Activated CD8-positive, alpha-beta memory T cell treated with anti-CD3 and anti-CD28 coated beads, Interleukin-2, amount 10 ng/mL, durations not matched to agents 7 days and 5 days (primary cell): ENCODE data around the gene DIP2C. TPM values are rescaled to one million over a fixed set of nuclear protein-coding genes. Genes with fewer than 3 reads are reported as not detected.
A peak's percentile ranks its signal among the peaks of the same experiment; 100 is the strongest.
"Not testable (repeated sequence)": the region's sequence is repeated elsewhere in the genome, so short reads cannot be mapped to it uniquely, and the experiment has no call there.

Source experiments
- ATAC-seq: fragments of 150-1000 bp; cut with Tn5 transposase; one replicate; pipeline ENCODE4 v1.10.0; 2021; ENCODE audit warnings: moderate library complexity
- CTCF ChIA-PET: fragments of 350-600 bp; sonication (Branson Sonifier 250); formaldehyde crosslinking; loops from one replicate; lab custom pipeline; 2021; ENCODE audit warnings: antibody characterized with exemption; lab: Charles Lee
- DNase-seq: peaks from one replicate; pipeline ENCODE4 v3.0.0-alpha.2; 2020
- H3K27ac Mint-ChIP-seq: one replicate; pipeline ENCODE4 v1.8.0; 2021; ENCODE audit warnings: mild to moderate bottlenecking, mixed read lengths
- H3K27me3 Mint-ChIP-seq: one replicate; pipeline ENCODE4 v1.8.0; 2021; ENCODE audit warnings: mixed read lengths
- H3K36me3 Mint-ChIP-seq: one replicate; pipeline ENCODE4 v1.8.0; 2021; ENCODE audit warnings: mild to moderate bottlenecking, mixed read lengths
- H3K4me1 Mint-ChIP-seq: one replicate; pipeline ENCODE4 v1.8.0; 2021; ENCODE audit warnings: mixed read lengths
- H3K4me3 Mint-ChIP-seq: one replicate; pipeline ENCODE4 v1.8.0; 2021; ENCODE audit warnings: mild to moderate bottlenecking, moderate library complexity, mixed read lengths
- H3K9me3 Mint-ChIP-seq: one replicate; pipeline ENCODE4 v1.8.0; 2022; ENCODE audit warnings: low read depth, mixed read lengths
- total RNA-seq, 2 experiments: library from RNA; stranded (reverse); gene quantifications; one replicate each; pipeline ENCODE4 v1.2.3, GENCODE V29; 2021

DIP2C gene
- total RNA-seq, 2 experiments from 2014 or later: 0.26 to 0.99 TPM

DNA sequence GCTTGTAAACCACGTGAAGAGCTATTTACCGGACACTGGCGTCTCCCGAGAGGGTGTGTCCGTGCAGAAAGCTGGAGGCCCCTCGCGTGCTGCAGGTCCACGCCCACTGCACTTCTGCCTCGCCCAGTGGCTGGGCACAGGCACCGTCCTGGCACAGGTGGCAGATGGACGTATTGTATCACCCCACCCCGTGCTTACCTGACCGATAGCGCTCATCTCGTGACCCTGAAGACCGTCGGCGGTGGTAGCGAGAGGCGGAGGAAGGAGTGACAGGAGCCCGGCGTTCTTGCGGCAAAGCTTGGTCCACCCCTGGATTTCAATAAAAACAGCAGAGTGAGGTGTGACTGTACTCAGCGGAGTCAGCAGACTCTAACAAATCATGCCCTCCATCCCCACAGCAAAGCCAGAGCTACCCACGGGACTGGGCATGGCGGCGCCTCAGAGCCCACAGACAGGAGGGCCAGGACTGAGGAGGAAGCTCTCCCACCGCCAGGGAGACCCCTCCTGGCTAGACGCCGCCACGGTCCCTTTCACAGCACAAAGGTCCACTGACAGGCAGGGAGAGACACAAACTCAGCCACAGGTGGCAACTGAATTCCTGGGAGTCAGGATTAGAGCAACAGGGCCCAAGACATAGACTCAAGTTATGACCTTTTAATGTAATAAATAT, 217.1 kb downstream of the DIP2C start:
- Mint-ChIP-seq H3K36me3 (peaks cover 3% of the 10 kb centered on the region), H3K4me3 (no peak overlapping the region), H3K4me1 (peaks cover 12% of the 10 kb centered on the region), H3K9me3 (peaks cover 3% of the 10 kb centered on the region), H3K27ac (no peak overlapping the region), H3K27me3 (peaks cover 2% of the 10 kb centered on the region)
- ATAC-seq: no peak
- CTCF ChIA-PET: no interaction called here
- DNase-seq: no peak

DNA sequence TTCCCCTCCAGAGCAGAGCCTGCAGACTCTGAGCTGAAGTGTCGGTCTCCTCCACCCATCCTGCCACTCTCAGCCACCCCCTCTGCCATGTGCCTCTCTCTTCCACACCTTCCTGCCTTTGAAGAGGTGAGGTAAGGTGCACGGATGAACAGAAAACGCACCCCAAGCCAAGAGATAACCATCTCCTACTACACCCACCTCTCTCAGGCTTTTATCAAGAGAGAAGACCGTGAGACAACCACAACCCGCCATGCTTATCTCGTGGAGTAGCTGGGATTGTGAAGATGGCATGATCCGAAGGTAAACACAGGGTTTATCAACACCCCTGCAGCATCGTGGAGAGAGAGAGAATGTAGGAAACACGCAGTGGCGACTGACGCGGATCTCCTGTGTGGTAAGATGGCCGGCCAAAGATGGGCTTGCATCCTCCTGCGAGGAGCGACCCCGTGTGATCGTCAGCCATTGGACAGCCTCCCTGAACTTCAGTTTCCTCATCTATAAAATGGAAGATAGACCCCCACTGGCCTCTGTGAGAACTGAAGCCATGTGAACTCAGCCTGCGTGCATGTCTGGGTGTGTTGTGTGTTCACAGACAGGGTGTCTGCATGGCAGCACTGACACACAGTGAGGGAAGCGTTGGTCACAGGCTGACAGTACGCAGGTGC, 219.0 kb downstream of the DIP2C start:
- H3K9me3 Mint-ChIP-seq: no peaks in the 10 kb centered on the region
- CTCF ChIA-PET: no interaction called here
- no peaks in the 10 kb centered on the region for H3K36me3 Mint-ChIP-seq
- H3K27me3 Mint-ChIP-seq: peaks cover 2% of the 10 kb centered on the region
- ATAC-seq: peak; percentile 76
- DNase-seq: peak; percentile 56
- peaks cover 10% of the 10 kb centered on the region for H3K4me1 Mint-ChIP-seq
- no peak overlapping the region for H3K27ac Mint-ChIP-seq
- peak overlapping the region; percentile 33 for H3K4me3 Mint-ChIP-seq

DNA sequence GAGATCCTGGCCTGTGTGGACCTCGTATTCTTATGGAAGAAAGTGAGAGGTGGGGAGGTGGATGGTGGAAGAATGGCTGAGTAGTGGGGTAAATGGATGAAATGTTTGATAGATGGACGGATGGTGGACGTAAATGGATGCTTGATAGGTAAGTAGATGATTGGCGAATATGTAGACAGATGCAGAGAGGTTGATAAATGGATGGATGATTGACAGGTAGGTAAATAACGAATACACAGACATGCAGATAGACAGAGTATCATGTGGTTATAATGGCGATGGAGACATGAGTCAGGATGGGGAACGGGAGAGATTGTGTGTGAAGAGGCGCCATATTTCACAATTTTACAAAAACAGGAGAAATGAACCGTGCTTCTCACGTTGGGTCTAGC, 219.5 kb downstream of the DIP2C start:
- Mint-ChIP-seq H3K9me3 (no peaks in the 10 kb centered on the region), H3K4me3 (no peak overlapping the region), H3K27me3 (peaks cover 2% of the 10 kb centered on the region), H3K36me3 (no peaks in the 10 kb centered on the region), H3K27ac (no peak overlapping the region), H3K4me1 (peaks cover 10% of the 10 kb centered on the region)
- CTCF ChIA-PET: no interaction called here
- DNase-seq: no peak
- ATAC-seq: no peak

DNA sequence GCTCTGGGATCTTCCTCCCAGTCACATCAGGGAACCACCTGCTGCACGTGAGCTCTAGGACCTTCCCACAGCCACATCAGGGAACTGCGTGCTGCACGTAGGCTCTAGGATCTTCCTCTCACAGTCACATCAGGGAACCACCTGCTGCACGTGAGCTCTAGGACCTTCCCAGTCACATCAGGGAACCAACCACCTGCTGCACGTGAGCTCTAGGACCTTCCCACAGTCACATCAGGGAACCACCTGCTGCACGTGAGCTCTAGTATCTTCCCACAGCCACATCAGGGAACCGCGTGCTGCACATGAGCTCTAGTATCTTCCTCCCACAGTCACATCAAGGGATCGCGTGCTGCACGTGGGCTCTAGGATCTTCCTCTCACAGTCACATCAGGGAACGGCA, 229.7 kb downstream of the DIP2C start:
- H3K9me3 Mint-ChIP-seq: no peaks in the 10 kb centered on the region
- peaks cover 41% of the 10 kb centered on the region for H3K27me3 Mint-ChIP-seq
- H3K4me3 Mint-ChIP-seq: no peak overlapping the region
- no peak overlapping the region for H3K27ac Mint-ChIP-seq
- no peaks in the 10 kb centered on the region for H3K36me3 Mint-ChIP-seq
- DNase-seq (no peak), ATAC-seq (no peak)
- no peaks in the 10 kb centered on the region for H3K4me1 Mint-ChIP-seq
- CTCF ChIA-PET: interaction anchor here (0.6 kb wide), 1 partner anchor 9 kb away, joined by 3 read pairs; no protein-coding TSS in a partner anchor

DNA sequence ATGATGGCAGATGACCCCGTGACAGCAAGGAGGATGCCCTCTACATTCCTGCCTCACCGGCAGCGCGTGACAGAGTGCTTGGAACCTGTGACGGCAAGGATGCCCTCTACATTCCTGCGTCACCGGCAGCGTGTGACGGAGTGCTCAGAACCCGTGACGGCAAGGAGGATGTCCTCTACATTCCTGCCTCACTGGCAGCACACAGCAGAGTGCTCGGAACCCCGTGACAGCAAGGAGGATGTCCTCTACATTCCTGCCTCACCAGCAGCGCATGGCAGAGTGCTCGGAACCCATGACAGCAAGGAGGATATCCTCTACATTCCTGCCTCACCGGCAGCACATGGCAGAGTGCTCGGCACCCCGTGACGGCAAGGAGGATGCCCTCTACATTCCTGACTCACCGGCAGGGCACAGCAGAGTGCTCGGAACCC, 231.0 kb downstream of the DIP2C start:
- Mint-ChIP-seq H3K4me1 (no peaks in the 10 kb centered on the region), H3K9me3 (no peaks in the 10 kb centered on the region), H3K27me3 (peaks cover 40% of the 10 kb centered on the region), H3K27ac (no peak overlapping the region), H3K4me3 (no peak overlapping the region), H3K36me3 (no peaks in the 10 kb centered on the region)
- CTCF ChIA-PET: no interaction called here
- DNase-seq (no peak), ATAC-seq (no peak)

DNA sequence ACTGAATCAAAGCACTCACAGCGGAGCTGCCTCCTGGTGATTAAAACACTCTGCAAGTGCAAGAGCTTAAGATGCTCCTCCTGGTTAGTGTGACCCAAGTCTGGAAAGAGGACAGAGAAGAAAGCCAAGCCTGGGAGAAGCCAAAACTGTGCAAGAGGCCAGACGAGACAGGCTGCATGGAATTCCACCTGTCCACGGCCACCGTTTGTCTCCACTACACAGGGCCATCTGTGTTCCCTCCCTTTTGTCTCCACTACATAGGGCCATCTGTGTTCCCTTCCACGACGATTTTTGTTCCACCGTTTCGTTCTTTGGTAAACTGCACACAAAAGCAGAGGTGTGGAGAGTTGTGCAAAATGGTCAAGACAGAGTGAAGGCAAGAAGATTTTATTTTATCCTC, 233.0 kb downstream of the DIP2C start:
- no peaks in the 10 kb centered on the region for H3K36me3 Mint-ChIP-seq
- H3K9me3 Mint-ChIP-seq: no peaks in the 10 kb centered on the region
- peaks cover 43% of the 10 kb centered on the region for H3K27me3 Mint-ChIP-seq
- no peak overlapping the region for H3K27ac Mint-ChIP-seq
- CTCF ChIA-PET: no interaction called here
- H3K4me1 Mint-ChIP-seq: peaks cover 5% of the 10 kb centered on the region
- no peak for DNase-seq
- H3K4me3 Mint-ChIP-seq: no peak overlapping the region
- no peak for ATAC-seq

DNA sequence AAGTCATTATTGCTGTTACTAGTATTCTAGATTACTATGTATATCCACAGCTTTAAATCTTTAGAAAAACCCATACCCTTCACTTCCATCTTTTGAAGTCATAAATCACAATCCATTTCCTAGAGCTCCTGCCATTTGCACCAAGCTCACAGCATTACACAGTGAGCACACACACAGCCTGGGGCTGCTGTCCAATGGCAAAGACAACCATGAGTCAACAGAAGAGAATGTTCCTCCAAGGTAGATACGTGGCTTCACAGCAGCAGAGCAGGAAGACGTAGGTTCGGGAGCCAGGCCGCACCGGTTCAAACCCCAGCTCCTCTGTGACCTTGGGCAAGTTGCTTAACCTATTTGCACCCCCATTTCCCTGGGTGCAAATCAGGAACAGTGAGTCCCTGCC, 234.6 kb downstream of the DIP2C start:
- H3K36me3 Mint-ChIP-seq: no peaks in the 10 kb centered on the region
- H3K27me3 Mint-ChIP-seq: peaks cover 33% of the 10 kb centered on the region
- ATAC-seq: no peak
- CTCF ChIA-PET: no interaction called here
- no peak for DNase-seq
- peaks cover 21% of the 10 kb centered on the region for H3K4me1 Mint-ChIP-seq
- H3K27ac Mint-ChIP-seq: no peak overlapping the region
- H3K9me3 Mint-ChIP-seq: no peaks in the 10 kb centered on the region
- no peak overlapping the region for H3K4me3 Mint-ChIP-seq

DNA sequence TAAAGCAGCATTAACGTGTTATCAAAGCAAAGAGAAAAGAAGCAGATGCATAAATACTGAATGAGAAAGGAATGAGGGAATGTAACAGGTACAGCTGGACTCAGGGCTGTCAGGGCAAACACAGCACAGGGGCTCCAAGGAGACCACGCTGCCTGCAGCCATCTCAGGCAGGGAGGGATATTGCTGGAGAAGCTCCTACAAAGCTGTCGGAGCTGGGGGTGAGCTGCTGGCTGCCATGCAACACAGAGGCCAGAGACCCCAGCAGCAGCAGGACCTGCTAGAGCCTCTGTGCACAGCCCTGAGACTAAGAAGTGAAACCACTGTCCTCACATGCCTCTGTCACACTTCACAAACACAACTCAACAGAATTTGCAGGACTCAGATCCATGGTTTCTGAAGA, 235.8 kb downstream of the DIP2C start:
- Mint-ChIP-seq H3K4me3 (no peak overlapping the region), H3K9me3 (no peaks in the 10 kb centered on the region), H3K36me3 (no peaks in the 10 kb centered on the region), H3K27ac (no peak overlapping the region), H3K4me1 (peaks cover 21% of the 10 kb centered on the region), H3K27me3 (peaks cover 33% of the 10 kb centered on the region)
- CTCF ChIA-PET: no interaction called here
- ATAC-seq (no peak), DNase-seq (no peak)

DNA sequence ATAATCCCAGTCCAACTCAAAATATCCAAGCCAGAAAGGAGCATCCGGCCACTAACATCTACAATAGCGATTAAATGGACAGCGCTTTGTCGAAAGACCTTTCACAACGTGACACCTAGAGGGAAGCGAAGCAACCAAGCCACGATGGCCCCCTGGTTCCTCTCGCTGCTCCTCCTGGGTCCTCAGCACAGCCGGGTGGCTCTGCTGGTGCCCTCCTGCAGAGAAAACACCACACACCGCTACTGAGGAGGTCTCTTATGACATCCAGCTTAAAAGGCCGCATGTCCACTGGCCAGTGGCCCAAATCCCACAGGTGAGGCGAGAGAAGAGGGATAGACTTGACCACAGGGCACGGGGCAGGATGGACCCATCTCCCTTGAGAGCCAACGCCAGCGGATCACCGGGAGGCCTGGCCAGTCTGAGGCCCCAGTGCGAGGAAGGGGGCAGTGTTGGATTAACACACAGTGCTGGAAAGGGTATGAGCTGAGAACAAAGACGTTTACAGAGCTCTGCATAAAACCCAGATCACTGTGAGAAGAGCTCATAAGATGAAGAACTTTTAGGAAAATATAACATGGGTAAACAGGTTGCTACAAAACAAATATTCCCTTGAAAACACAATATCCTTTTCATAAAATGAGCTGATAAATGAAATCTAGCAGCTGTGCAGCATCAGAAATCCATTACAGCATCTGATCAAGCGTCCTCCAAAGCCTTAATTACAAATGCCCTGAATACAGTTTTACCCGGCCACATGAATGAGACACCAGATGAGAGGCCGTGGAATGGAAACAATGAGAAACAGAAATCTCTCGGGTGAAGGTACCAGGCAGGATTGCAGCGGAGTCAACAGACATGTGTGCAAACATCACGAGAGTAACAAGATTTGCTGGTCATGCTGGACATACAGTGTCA, 236.7 kb downstream of the DIP2C start:
- no peak overlapping the region for H3K27ac Mint-ChIP-seq
- H3K4me3 Mint-ChIP-seq: no peak overlapping the region
- no peaks in the 10 kb centered on the region for H3K9me3 Mint-ChIP-seq
- peaks cover 29% of the 10 kb centered on the region for H3K27me3 Mint-ChIP-seq
- H3K4me1 Mint-ChIP-seq: peaks cover 21% of the 10 kb centered on the region
- ATAC-seq: no peak
- H3K36me3 Mint-ChIP-seq: no peaks in the 10 kb centered on the region
- CTCF ChIA-PET: no interaction called here
- no peak for DNase-seq

DNA sequence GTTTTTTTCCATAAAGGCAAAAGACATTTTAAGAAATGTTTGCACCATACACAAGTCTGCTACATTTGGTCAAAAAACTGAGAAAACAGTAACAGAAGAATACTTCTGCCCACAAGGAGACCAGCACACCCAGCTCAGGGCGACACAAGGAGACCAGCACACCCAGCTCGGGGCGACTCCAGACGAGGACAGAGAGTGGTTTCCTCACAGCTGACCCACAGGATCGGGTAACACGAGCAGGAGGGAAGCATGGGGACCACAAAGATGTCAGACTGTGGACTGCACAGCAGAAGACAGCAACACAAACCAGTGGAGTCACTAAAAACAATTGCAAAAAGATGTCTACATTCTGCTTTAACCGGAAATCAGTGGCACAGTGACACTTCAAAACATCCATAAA, 237.6 kb downstream of the DIP2C start:
- Mint-ChIP-seq H3K4me1 (peaks cover 21% of the 10 kb centered on the region), H3K36me3 (no peaks in the 10 kb centered on the region), H3K27me3 (peaks cover 28% of the 10 kb centered on the region), H3K4me3 (no peak overlapping the region), H3K27ac (no peak overlapping the region), H3K9me3 (no peaks in the 10 kb centered on the region)
- ATAC-seq: no peak
- DNase-seq: no peak
- CTCF ChIA-PET: no interaction called here

DNA sequence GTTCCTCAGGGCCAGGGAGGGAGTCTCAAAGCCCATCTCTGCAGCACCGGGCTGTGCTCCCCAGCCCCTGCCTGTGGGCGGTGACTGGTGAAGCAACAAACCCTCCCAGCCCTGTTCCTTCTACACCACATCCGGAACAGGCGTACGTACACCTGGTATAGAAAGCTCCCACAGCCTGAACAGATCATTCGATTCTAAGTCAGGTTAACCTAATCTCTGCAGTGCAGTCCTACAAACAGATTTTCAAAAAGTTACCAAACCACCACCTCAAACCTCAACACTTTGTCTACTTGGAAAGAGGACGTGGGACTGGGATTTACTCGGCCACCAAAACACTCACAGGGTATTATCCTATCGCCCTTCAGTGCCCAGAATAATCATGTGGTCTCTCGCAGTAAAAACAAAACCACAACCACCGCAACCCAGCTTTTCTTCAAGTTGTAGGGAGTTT, 238.4 kb downstream of the DIP2C start:
- Mint-ChIP-seq H3K9me3 (no peaks in the 10 kb centered on the region), H3K4me3 (peak overlapping the region; percentile 3), H3K27me3 (peaks cover 25% of the 10 kb centered on the region), H3K36me3 (no peaks in the 10 kb centered on the region), H3K4me1 (peaks cover 21% of the 10 kb centered on the region), H3K27ac (no peak overlapping the region)
- ATAC-seq (peak; percentile 97), DNase-seq (peak; percentile 82)
- CTCF ChIA-PET: no interaction called here

DNA sequence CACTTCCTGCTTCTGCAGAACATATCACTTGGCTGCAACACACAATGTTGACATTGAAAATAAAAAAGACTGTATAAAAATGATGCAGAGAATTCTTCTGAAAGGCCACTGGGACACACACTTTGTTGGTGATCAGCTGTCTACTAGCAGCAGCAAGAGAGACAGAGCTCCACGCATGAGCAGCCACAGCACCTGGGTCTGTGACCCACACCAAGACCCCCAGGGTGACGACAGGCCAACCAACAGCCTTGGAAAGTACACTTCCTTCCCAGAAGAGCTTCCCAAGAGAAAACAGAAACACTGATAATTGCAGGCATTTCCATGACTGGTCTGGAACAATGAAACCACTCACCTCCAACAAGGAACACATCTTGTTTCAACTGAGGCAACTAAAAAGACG, 239.0 kb downstream of the DIP2C start:
- no peak for ATAC-seq
- CTCF ChIA-PET: no interaction called here
- no peak overlapping the region for H3K4me3 Mint-ChIP-seq

DNA sequence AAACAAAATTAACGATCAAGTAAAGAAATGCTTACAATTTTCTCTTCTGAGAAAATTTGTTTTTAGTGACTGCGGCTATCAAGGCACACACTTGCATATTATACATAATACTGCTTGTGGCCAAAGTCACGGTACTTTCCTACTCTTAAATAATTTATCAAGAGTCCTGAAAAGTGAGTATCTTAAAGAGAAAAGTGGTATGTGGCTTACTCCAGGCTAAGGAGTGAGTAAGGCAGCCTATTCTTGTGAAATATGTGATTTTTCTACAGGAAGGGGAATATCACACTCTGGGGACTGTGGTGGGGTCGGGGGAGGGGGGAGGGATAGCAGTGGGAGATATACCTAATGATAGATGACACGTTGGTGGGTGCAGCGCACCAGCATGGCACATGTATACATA, 240.1 kb downstream of the DIP2C start:
- ATAC-seq, CTCF ChIA-PET, H3K36me3 Mint-ChIP-seq, H3K4me3 Mint-ChIP-seq, H3K9me3 Mint-ChIP-seq, DNase-seq, H3K27ac Mint-ChIP-seq: not testable (repeated sequence)
- Mint-ChIP-seq H3K4me1 (peaks cover 21% of the 10 kb centered on the region), H3K27me3 (peaks cover 25% of the 10 kb centered on the region)

More for the DNA sequence above, 239.0 kb downstream of the DIP2C start:
- H3K27ac Mint-ChIP-seq: no peak overlapping the region
- peaks cover 21% of the 10 kb centered on the region for H3K4me1 Mint-ChIP-seq
- H3K36me3 Mint-ChIP-seq: no peaks in the 10 kb centered on the region
- DNase-seq: no peak
- peaks cover 25% of the 10 kb centered on the region for H3K27me3 Mint-ChIP-seq
- H3K9me3 Mint-ChIP-seq: no peaks in the 10 kb centered on the region
